PC-3 (cell line): ENCODE results near the gene RPL5. TPM values are rescaled to one million over a fixed set of nuclear protein-coding genes. Genes with fewer than 3 reads are reported as not detected.

ENCODE experiments used
- ATAC-seq: fragments of 200-7000 bp; cut with Tn5 transposase; 2 replicates; pipeline ENCODE4 v1.9.1; 2020; ENCODE audit warnings: mild to moderate bottlenecking, moderate library complexity
- BruUV-seq: library from RNA; stranded (reverse); fragments of 400-500 nt; replicated peaks from 2 replicates; lab custom pipeline; 2021; lab: Mats Ljungman, UMichigan
- CTCF ChIA-PET: fragments of 300-600 bp; sonication (Branson Sonifier 250); formaldehyde crosslinking; loops from one replicate; lab custom pipeline; 2022; ENCODE audit warnings: antibody characterized with exemption; lab: Charles Lee
- POLR2A ChIA-PET: fragments of 300-600 bp; sonication (Branson Sonifier 250); formaldehyde crosslinking; loops from one replicate; lab custom pipeline; 2022; ENCODE audit warnings: antibody characterized with exemption; ENCODE audit not compliant: unreplicated experiment; lab: Charles Lee
- DNase-seq: peaks from one replicate; pipeline ENCODE4 v3.0.0-alpha.2; 2015
- H2AFZ ChIP-seq: fragments of 300-600 bp; sonication (generic); 2 replicates; pipeline ENCODE4 v1.6.0; 2016; ENCODE audit warnings: antibody characterized with exemption, low read length
- H3F3A ChIP-seq: fragments of 300-600 bp; sonication (generic); one replicate; pipeline ENCODE4 v1.6.0; 2017; ENCODE audit warnings: antibody characterized with exemption, low read length, control low read depth, mild to moderate bottlenecking; ENCODE audit not compliant: unreplicated experiment
- H3K27ac ChIP-seq: fragments of 300-600 bp; sonication (generic); 2 replicates; pipeline ENCODE4 v1.5.1; 2016; ENCODE audit warnings: mild to moderate bottlenecking, low read length
- H3K27me3 ChIP-seq: fragments of 300-600 bp; sonication (generic); 2 replicates; pipeline ENCODE4 v1.6.1; 2016; ENCODE audit warnings: low read length, mixed read lengths
- H3K36me3 ChIP-seq: fragments of 300-600 bp; sonication (generic); 2 replicates; pipeline ENCODE4 v1.6.1; 2016; ENCODE audit warnings: low read depth, mixed run types, low read length, mixed read lengths
- H3K4me1 ChIP-seq: fragments of 300-600 bp; sonication (generic); 2 replicates; pipeline ENCODE4 v1.5.1; 2016; ENCODE audit warnings: low read length; ENCODE audit not compliant: insufficient read depth
- H3K4me2 ChIP-seq: fragments of 300-600 bp; sonication (generic); 2 replicates; pipeline ENCODE4 v1.6.0; 2016; ENCODE audit warnings: low read length
- H3K4me3 ChIP-seq: fragments of 300-600 bp; sonication (generic); 2 replicates; pipeline ENCODE4 v1.5.1; 2016; ENCODE audit warnings: mild to moderate bottlenecking, low read length, mixed read lengths
- H3K79me2 ChIP-seq: fragments of 300-600 bp; sonication (generic); 2 replicates; pipeline ENCODE4 v1.6.1; 2017; ENCODE audit warnings: low read length, mixed read lengths
- H3K9ac ChIP-seq: fragments of 300-600 bp; sonication (generic); 2 replicates; pipeline ENCODE4 v1.6.0; 2016; ENCODE audit warnings: mild to moderate bottlenecking, low read length
- H3K9me2 ChIP-seq: fragments of 300-600 bp; sonication (generic); replicated peaks from 2 replicates; pipeline ENCODE4 v1.6.1; 2016; ENCODE audit warnings: mixed run types, low read length, mixed read lengths
- H3K9me3 ChIP-seq: fragments of 300-600 bp; sonication (generic); 2 replicates; pipeline ENCODE4 v1.6.1; 2016; ENCODE audit warnings: low read length, mixed read lengths
- H4K20me1 ChIP-seq: fragments of 300-600 bp; sonication (generic); 2 replicates; pipeline ENCODE4 v1.6.1; 2016; ENCODE audit warnings: low read length, mixed read lengths
- EZH2 ChIP-seq: fragments of 300-600 bp; sonication (generic); IDR thresholded peaks from one replicate; pipeline ENCODE4 v1.6.1; 2017; ENCODE audit warnings: antibody characterized with exemption, mild to moderate bottlenecking, low read length; ENCODE audit not compliant: unreplicated experiment
- EZH2phosphoT487 ChIP-seq: fragments of 300-600 bp; sonication (generic); IDR thresholded peaks from 2 replicates; pipeline ENCODE4 v1.6.1; 2018; ENCODE audit warnings: mild to moderate bottlenecking, antibody characterized with exemption, low read length, borderline replicate concordance
- intact Hi-C: fragments of 100-400 bp; cut with micrococcal nuclease; formaldehyde crosslinking; loops from 2 replicates; pipeline ENCODE4 v1.9.0; 2023
- total RNA-seq: library from RNA; depleted of rRNA; stranded (reverse); fragments of >200 nt; gene quantifications from 2 replicates; pipeline ENCODE4 v1.2.3, GENCODE V29; 2014
- TF ChIP-seq, protein P1 (sequence below): fragments of 300-600 bp; sonication (generic); conservative IDR thresholded peaks from 2 replicates; pipeline ENCODE4 v1.5.1; 2017; ENCODE audit warnings: antibody characterized with exemption, low read depth, mild to moderate bottlenecking, low read length

RPL5 gene
- total RNA-seq, 1 experiment from 2014 or later: 1,285 TPM

DNA sequence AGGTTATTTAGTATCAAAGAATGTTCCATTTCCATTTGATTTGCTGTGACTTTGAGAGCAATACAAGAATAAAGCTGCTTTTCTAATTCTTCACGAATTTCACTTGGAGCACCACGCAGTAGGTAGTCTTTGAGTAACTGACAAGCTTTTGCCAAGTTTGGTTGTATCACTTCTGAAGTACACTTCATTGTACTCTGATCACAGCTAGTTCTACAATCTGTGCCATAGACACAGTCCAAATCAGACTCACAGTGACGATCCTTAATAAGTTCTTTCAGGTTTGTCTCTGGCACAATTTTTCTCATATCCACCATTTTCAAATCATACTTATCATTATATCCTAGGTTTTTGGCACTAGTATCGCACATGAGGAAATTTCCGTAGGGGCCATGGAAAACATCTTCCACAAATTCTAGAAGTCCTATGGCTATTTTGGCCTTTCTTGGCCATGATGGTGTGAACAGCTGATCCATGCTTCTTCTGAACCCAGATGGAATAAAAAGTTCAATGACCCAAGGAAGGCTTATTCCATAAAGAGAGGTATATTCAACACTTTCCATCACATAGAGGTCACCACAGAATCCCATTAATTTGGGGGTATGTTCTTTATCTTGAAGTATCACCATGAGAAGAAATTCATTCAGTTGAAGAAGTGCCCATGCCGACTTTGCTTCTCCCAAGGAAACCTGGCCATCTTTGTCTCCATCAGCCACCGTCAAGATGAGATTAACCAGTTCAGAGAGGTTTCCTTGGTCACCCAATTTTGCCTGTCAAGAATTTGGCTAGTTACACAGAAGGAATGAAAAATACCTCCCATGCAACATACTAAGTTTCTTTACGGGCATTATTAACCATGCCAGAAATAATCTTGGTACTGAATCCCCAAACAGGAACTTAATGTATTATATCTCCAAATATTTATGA lies 11.9 kb downstream of the RPL5 start:
- POLR2A ChIA-PET: no interaction called here
- Histone ChIP-seq H3K36me3 (peaks cover 48% of the 10 kb centered on the region), H3F3A (peaks cover 21% of the 10 kb centered on the region)

DNA sequence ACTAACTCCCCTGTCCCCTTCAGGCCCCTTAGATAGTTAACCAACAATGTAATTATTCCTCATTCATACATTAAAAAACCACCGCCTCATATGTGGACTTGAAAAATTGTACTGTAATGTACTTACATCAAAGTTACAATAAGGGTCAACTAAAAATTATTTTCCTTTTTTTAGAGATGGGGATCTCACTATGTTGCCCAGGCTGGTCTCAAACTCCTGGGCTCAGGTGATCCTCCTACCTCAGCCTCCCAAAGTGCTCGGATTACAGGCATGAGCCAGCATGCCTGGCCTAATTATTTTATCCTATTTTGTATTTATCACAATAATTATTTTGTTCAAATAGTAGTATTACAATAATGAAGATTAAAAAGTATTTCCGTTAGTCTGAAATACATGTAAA lies 12.6 kb downstream of the RPL5 start:
- CTCF ChIA-PET: no interaction called here
- Histone ChIP-seq H3K27ac (no peak overlapping the region), H3F3A (peaks cover 21% of the 10 kb centered on the region), H4K20me1 (peaks cover 28% of the 10 kb centered on the region), H3K36me3 (peaks cover 42% of the 10 kb centered on the region), H2AFZ (no peak overlapping the region), H3K9me2 (no peaks in the 10 kb centered on the region), H3K9me3 (no peaks in the 10 kb centered on the region), H3K4me3 (no peak overlapping the region), H3K79me2 (peaks cover 4% of the 10 kb centered on the region), H3K27me3 (no peaks in the 10 kb centered on the region), H3K4me2 (no peak overlapping the region), H3K9ac (no peak overlapping the region), H3K4me1 (no peaks in the 10 kb centered on the region)
- POLR2A ChIA-PET: no interaction called here
- DNase-seq: no peak
- TF ChIP-seq, protein P1, sequence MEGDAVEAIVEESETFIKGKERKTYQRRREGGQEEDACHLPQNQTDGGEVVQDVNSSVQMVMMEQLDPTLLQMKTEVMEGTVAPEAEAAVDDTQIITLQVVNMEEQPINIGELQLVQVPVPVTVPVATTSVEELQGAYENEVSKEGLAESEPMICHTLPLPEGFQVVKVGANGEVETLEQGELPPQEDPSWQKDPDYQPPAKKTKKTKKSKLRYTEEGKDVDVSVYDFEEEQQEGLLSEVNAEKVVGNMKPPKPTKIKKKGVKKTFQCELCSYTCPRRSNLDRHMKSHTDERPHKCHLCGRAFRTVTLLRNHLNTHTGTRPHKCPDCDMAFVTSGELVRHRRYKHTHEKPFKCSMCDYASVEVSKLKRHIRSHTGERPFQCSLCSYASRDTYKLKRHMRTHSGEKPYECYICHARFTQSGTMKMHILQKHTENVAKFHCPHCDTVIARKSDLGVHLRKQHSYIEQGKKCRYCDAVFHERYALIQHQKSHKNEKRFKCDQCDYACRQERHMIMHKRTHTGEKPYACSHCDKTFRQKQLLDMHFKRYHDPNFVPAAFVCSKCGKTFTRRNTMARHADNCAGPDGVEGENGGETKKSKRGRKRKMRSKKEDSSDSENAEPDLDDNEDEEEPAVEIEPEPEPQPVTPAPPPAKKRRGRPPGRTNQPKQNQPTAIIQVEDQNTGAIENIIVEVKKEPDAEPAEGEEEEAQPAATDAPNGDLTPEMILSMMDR: no peak
- TF ChIP-seq EZH2phosphoT487: no peak
- TF ChIP-seq EZH2: no peak
- no TSS peak for BruUV-seq
- ATAC-seq: no peak
- intact Hi-C loops: no loop called here

More for the DNA sequence above, 11.9 kb downstream of the RPL5 start:
- intact Hi-C loops: no loop called here
- CTCF ChIA-PET: no interaction called here
- peaks cover 35% of the 10 kb centered on the region for H4K20me1 ChIP-seq
- H3K4me2 ChIP-seq: no peak overlapping the region
- H3K27me3 ChIP-seq: no peaks in the 10 kb centered on the region
- no peaks in the 10 kb centered on the region for H3K9me3 ChIP-seq
- no peak overlapping the region for H2AFZ ChIP-seq
- no peak overlapping the region for H3K9ac ChIP-seq
- no peaks in the 10 kb centered on the region for H3K9me2 ChIP-seq
- peaks cover 11% of the 10 kb centered on the region for H3K79me2 ChIP-seq
- no peak overlapping the region for H3K27ac ChIP-seq
- DNase-seq: no peak
- H3K4me3 ChIP-seq: no peak overlapping the region
- ATAC-seq: no peak; the same call in 1 of the 2 replicates
- TSS peak; percentile 3 for BruUV-seq
- H3K4me1 ChIP-seq: no peaks in the 10 kb centered on the region
- TF ChIP-seq EZH2: no peak
- TF ChIP-seq EZH2phosphoT487: no peak
- TF ChIP-seq, protein P1: no peak

DNA sequence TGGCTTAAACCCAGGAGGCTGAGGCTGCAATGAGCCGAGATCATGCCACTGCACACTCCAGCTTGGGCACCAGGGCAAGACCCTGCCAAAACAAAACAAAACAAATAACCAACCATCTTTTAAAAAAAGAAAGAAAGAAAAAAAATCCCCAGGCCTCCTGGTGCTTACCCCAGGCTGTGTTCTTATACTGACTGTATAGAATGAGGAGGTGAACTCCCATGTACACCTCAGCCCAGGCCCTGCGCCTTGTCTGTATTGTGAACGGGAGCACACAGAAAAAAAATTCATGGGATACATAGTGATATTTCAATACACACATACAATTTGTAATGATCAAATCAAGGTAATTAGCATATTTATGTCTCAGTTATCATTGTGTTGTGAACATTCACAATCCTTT lies 14.1 kb downstream of the RPL5 start:
- H3K4me1 ChIP-seq: no peaks in the 10 kb centered on the region
- H3K9me3 ChIP-seq: no peaks in the 10 kb centered on the region
- peaks cover 16% of the 10 kb centered on the region for H3F3A ChIP-seq
- no peak overlapping the region for H3K27ac ChIP-seq
- H3K4me2 ChIP-seq: no peak overlapping the region
- DNase-seq (no peak), ATAC-seq (no peak)
- H3K27me3 ChIP-seq: no peaks in the 10 kb centered on the region
- no peak overlapping the region for H3K4me3 ChIP-seq
- H2AFZ ChIP-seq: no peak overlapping the region
- H4K20me1 ChIP-seq: peaks cover 13% of the 10 kb centered on the region; the same call in 1 of the 2 replicates
- no peaks in the 10 kb centered on the region for H3K79me2 ChIP-seq
- intact Hi-C loops: no loop called here
- no peak overlapping the region for H3K9ac ChIP-seq
- H3K9me2 ChIP-seq: no peaks in the 10 kb centered on the region
- TF ChIP-seq EZH2phosphoT487 (no peak), EZH2 (no peak)
- TF ChIP-seq, protein P1: no peak
- no TSS peak for BruUV-seq
- CTCF ChIA-PET: no interaction called here
- peaks cover 27% of the 10 kb centered on the region for H3K36me3 ChIP-seq
- POLR2A ChIA-PET: no interaction called here
